Colonic mucosa (tissue), 4 donors: ENCODE measurements around the gene SQSTM1. TPM values are rescaled to one million over a fixed set of nuclear protein-coding genes. Genes with fewer than 3 reads are reported as not detected.

Experiments used
- DNase-seq: peaks from one replicate; pipeline ENCODE4 v3.0.0-alpha.2; 2020
- H3K27ac ChIP-seq: fragments of 200-600 bp; one replicate; pipeline ENCODE4 v1.8.0; 2021
- H3K27me3 ChIP-seq: fragments of 200-600 bp; one replicate; pipeline ENCODE4 v1.8.0; 2021
- H3K36me3 ChIP-seq: fragments of 200-600 bp; one replicate; pipeline ENCODE4 v1.8.0; 2021
- H3K4me1 ChIP-seq: fragments of 200-600 bp; one replicate; pipeline ENCODE4 v1.8.0; 2021; ENCODE audit warnings: mild to moderate bottlenecking
- H3K4me3 ChIP-seq: fragments of 200-600 bp; one replicate; pipeline ENCODE4 v1.8.0; 2021
- H3K9ac ChIP-seq, 2 donors: one replicate each; pipeline ENCODE4 v1.7.0; 2013; ENCODE audit warnings: control low read depth in 2 of 2, low read depth in 2 of 2, low read length in 2 of 2
- H3K9me3 ChIP-seq: fragments of 200-600 bp; one replicate; pipeline ENCODE4 v1.8.0; 2021
- intact Hi-C: fragments of 100-400 bp; cut with DNase I; formaldehyde crosslinking; loops from one replicate; pipeline ENCODE4 v1.14.1; 2022
- total RNA-seq, 2 donors: library from RNA; stranded (reverse); fragmentation: NEBNext Ultra II Directional in 1 of 2; extraction: Animal tissue kit (Norgen Biotek cat#: 25700) in 1 of 2; gene quantifications; one replicate each; pipeline ENCODE4 v1.2.1, GENCODE V29; 2021
- TF ChIP-seq, protein P1 (sequence below): fragments of 200-600 bp; IDR thresholded peaks from one replicate; pipeline ENCODE4 v1.8.0; 2022; ENCODE audit warnings: antibody characterized with exemption, mild to moderate bottlenecking
- donor health status: healthy.
- donor health status: DM: no; HTN: no; CAD: no.
- donor health status: DM: no; HTN: no; CAD: no.

The SQSTM1 gene
- total RNA-seq, 2 donors from 2014 or later = 262 to 388 TPM

- no peaks in the 10 kb centered on the region for H3K27me3 ChIP-seq
- peaks cover 8% of the 10 kb centered on the region for H3K4me1 ChIP-seq
- no peak overlapping the region for H3K27ac ChIP-seq
- no peak overlapping the region for H3K4me3 ChIP-seq
- H3K9ac ChIP-seq = no peak overlapping the region
- H3K36me3 ChIP-seq = no peaks in the 10 kb centered on the region
- no peaks in the 10 kb centered on the region for H3K9me3 ChIP-seq
- TF ChIP-seq, protein P1, sequence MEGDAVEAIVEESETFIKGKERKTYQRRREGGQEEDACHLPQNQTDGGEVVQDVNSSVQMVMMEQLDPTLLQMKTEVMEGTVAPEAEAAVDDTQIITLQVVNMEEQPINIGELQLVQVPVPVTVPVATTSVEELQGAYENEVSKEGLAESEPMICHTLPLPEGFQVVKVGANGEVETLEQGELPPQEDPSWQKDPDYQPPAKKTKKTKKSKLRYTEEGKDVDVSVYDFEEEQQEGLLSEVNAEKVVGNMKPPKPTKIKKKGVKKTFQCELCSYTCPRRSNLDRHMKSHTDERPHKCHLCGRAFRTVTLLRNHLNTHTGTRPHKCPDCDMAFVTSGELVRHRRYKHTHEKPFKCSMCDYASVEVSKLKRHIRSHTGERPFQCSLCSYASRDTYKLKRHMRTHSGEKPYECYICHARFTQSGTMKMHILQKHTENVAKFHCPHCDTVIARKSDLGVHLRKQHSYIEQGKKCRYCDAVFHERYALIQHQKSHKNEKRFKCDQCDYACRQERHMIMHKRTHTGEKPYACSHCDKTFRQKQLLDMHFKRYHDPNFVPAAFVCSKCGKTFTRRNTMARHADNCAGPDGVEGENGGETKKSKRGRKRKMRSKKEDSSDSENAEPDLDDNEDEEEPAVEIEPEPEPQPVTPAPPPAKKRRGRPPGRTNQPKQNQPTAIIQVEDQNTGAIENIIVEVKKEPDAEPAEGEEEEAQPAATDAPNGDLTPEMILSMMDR = no peak
- intact Hi-C loops = no loop called here
- no peak for DNase-seq
Measured at GRCh38 chr5:179812997-179813607, 7.6 kb upstream of the SQSTM1 start.

DNA sequence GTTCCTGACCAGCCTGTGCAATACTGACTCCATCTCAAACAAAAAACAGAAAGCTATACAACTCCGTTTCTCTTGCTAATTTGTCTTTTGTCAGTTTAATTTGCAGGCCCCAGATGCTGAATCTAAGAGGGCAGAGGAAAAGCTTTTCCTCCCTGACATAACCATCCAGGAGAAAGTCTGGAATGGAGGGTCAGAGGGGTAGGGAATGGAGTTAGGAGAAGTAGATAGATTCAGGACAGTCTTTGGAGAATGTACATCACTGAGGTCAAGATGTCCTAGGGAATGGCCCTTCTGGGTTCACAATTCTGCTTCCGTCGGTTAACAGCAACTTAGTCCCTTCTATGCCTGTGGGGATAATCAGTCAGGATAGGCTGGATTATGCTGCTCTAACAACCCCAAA lies 6.6 kb upstream of the SQSTM1 start:
- no peak overlapping the region for H3K9ac ChIP-seq
- no peaks in the 10 kb centered on the region for H3K9me3 ChIP-seq
- intact Hi-C loops = no loop called here
- H3K4me1 ChIP-seq = peaks cover 12% of the 10 kb centered on the region
- DNase-seq = no peak
- H3K36me3 ChIP-seq = no peaks in the 10 kb centered on the region
- TF ChIP-seq, protein P1 = no peak
- H3K27ac ChIP-seq = no peak overlapping the region
- no peaks in the 10 kb centered on the region for H3K27me3 ChIP-seq
- no peak overlapping the region for H3K4me3 ChIP-seq

DNA sequence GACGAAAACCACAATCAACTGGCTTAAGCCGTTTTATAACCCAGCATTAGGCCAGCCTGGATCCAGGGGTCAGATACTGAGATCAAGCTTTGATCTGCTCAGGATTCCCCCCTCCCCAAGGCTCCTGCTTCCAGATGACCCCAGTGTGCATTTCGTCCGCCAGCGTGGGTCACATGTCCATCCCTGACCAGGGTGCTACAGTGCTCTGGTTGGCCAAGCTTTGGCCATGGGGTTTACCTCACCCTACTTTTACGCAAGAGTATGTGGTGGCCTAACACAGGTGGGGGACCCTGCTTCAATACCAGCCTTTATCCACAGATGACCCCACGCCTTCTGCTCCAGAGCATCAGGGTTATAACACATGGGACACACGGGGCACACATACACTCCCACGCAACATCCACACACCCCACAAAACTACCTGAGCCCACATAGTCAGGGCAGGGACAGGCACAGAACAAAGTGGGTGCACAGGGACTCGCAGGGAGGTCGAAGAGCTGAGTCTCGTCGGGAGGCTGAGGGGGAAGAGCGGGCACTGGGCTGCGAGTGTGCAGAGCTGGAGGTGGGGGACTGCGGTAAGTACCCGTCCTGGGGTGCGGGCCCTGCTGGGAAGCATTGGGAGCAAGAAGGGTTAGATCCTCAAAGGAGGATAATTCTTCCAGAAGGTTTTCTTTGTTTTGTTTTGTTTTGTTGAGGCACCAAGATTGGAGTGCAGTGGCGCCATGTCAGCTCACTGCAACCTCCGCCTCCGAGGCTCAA lies 5.0 kb upstream of the SQSTM1 start:
- no peak overlapping the region for H3K4me3 ChIP-seq
- no peaks in the 10 kb centered on the region for H3K9me3 ChIP-seq
- peaks cover 23% of the 10 kb centered on the region for H3K4me1 ChIP-seq
- H3K36me3 ChIP-seq = no peaks in the 10 kb centered on the region
- TF ChIP-seq, protein P1 = no peak
- H3K27ac ChIP-seq = no peak overlapping the region
- H3K27me3 ChIP-seq = no peaks in the 10 kb centered on the region
- intact Hi-C loops = no loop called here
- no peak for DNase-seq
- H3K9ac ChIP-seq = no peak overlapping the region

DNA sequence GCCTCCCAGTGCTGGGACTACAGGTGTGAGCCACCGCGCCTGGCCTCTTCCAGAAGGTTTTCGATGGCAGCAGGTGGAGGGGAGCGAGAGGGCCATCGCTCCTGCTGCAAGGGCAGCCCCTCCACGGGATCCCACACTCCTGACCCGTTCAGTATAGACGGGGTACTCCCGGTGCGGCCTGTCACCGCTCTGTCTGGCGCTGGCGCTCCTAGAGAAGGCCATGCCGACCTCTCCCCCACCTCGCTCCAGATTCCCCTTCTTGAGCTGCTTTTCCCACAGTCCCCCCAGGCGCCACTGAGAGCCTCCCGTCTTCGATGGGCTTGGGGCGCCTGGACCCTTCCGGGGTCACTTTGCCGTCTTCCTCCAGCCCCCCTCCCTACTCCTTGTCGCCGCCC lies 4.3 kb upstream of the SQSTM1 start:
- DNase-seq = no peak
- TF ChIP-seq, protein P1 = no peak
- Histone ChIP-seq H3K9ac (peak overlapping the region; percentile 63 to 72), H3K4me1 (peaks cover 23% of the 10 kb centered on the region), H3K36me3 (no peaks in the 10 kb centered on the region), H3K4me3 (peak overlapping the region; percentile 42), H3K27ac (no peak overlapping the region), H3K27me3 (no peaks in the 10 kb centered on the region), H3K9me3 (no peaks in the 10 kb centered on the region)
- intact Hi-C loops = no loop called here

- intact Hi-C loops = no loop called here
- H3K4me1 ChIP-seq = peaks cover 23% of the 10 kb centered on the region
- TF ChIP-seq, protein P1 = no peak
- H3K36me3 ChIP-seq = no peaks in the 10 kb centered on the region
- H3K9me3 ChIP-seq = no peaks in the 10 kb centered on the region
- peak overlapping the region; percentile 63 to 72 for H3K9ac ChIP-seq
- peak; percentile 48 for DNase-seq
- peak overlapping the region; percentile 42 for H3K4me3 ChIP-seq
- H3K27me3 ChIP-seq = no peaks in the 10 kb centered on the region
- peak overlapping the region; percentile 3 for H3K27ac ChIP-seq
Measured at GRCh38 chr5:179816796-179817469, 3.8 kb upstream of the SQSTM1 start.
